Neural progenitor cell (in vitro differentiated cells): ENCODE results near the gene ZNF518A.

Source experiments
- CTCF ChIP-seq: fragments of 200-600 bp; sonication (generic); IDR thresholded peaks from 2 replicates; pipeline ENCODE4 v1.5.1; 2017; ENCODE audit warnings: antibody characterized with exemption, mild to moderate bottlenecking
- EZH2 ChIP-seq: fragments of 200-600 bp; sonication (generic); IDR thresholded peaks from 2 replicates; pipeline ENCODE4 v1.6.1; 2017; ENCODE audit warnings: antibody characterized with exemption, mild to moderate bottlenecking, moderate library complexity
- EZH2phosphoT487 ChIP-seq: fragments of 200-600 bp; sonication (generic); IDR thresholded peaks from 2 replicates; pipeline ENCODE4 v1.6.1; 2017; ENCODE audit warnings: antibody characterized with exemption

GRCh38 chr10:96170230-96170629, 40.1 kb downstream of the ZNF518A start:
- TF ChIP-seq CTCF (no peak), EZH2phosphoT487 (no peak), EZH2 (no peak)
